Spleen (tissue), 7 donors: Measurements from ENCODE around the gene WRAP73.

Source experiments
- POLR2A ChIP-seq, 3 donors: fragments of 450-650 bp; IDR thresholded peaks; one replicate each; pipeline ENCODE4 v1.5.1; 2017; ENCODE audit warnings: antibody characterized with exemption in 3 of 3, mild to moderate bottlenecking in 1 of 3
- TF ChIP-seq, protein P1 (sequence below), 11 experiments: fragments of 200-600 bp in 7 of 11; fragments of 450-650 bp in 4 of 11; sonication (generic) in 4 of 11; IDR thresholded peaks in 8 of 11; conservative IDR thresholded peaks in 3 of 11; 1 replicate in 7 of 11; 2 replicates in 4 of 11; pipeline versions ENCODE4 v1.4.0 to v1.8.0; 2016 to 2021; ENCODE audit warnings: antibody characterized with exemption in 11 of 11, inconsistent platforms in 4 of 11, mild to moderate bottlenecking in 1 of 11
- donor health status: DM: no; HTN: no; CAD: no; lungs with moderate emphysema.
- donor health status: DM: no; HTN: no; CAD: no.
- donor health status: DM: no; HTN: no; CAD: no.

DNA sequence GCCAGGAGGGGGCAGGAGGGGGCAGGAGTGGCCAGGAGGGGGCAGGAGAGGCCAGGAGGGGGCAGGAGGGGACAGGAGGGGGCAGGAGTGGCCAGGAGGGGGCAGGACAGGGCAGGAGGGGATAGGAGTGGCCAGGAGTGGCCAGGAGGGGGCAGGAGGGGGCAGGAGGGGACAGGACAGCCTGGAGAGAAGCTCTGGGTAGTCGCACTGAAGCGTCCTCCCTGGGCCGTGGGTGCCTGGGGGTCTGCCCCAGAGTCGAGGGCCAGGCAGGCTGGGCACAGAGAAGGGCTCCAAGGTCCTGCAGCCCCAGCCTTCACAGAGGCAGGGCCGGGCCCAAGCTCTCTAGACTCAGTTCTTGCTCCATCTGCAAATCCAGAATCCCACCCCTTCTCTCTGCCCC lies 61.5 kb downstream of the WRAP73 start:
- TF ChIP-seq, protein P1, sequence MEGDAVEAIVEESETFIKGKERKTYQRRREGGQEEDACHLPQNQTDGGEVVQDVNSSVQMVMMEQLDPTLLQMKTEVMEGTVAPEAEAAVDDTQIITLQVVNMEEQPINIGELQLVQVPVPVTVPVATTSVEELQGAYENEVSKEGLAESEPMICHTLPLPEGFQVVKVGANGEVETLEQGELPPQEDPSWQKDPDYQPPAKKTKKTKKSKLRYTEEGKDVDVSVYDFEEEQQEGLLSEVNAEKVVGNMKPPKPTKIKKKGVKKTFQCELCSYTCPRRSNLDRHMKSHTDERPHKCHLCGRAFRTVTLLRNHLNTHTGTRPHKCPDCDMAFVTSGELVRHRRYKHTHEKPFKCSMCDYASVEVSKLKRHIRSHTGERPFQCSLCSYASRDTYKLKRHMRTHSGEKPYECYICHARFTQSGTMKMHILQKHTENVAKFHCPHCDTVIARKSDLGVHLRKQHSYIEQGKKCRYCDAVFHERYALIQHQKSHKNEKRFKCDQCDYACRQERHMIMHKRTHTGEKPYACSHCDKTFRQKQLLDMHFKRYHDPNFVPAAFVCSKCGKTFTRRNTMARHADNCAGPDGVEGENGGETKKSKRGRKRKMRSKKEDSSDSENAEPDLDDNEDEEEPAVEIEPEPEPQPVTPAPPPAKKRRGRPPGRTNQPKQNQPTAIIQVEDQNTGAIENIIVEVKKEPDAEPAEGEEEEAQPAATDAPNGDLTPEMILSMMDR (IDR thresholded peaks at IDR 0.05 in 8 of 11, conservative IDR thresholded peaks at IDR 0.05 in 3 of 11) = no peak
- TF ChIP-seq POLR2A (IDR thresholded peaks at IDR 0.05) = no peak
